Measurements from ENCODE around the gene CAPN8.
"Not testable (repeated sequence)": the region's sequence is repeated elsewhere in the genome, so short reads cannot be mapped to it uniquely, and the experiment has no call there.

The CAPN8 gene

GRCh38 chr1:223534677-223535076, 130.8 kb downstream of the CAPN8 start:
- DNase-seq (ENCODE audit: low read depth in 2 of 2, low spot score in 1 of 2) = no peak

GRCh38 chr1:223533708-223534107, 131.8 kb downstream of the CAPN8 start:
- DNase-seq (ENCODE audit: low read depth in 2 of 2, low spot score in 1 of 2) = no peak

DNA sequence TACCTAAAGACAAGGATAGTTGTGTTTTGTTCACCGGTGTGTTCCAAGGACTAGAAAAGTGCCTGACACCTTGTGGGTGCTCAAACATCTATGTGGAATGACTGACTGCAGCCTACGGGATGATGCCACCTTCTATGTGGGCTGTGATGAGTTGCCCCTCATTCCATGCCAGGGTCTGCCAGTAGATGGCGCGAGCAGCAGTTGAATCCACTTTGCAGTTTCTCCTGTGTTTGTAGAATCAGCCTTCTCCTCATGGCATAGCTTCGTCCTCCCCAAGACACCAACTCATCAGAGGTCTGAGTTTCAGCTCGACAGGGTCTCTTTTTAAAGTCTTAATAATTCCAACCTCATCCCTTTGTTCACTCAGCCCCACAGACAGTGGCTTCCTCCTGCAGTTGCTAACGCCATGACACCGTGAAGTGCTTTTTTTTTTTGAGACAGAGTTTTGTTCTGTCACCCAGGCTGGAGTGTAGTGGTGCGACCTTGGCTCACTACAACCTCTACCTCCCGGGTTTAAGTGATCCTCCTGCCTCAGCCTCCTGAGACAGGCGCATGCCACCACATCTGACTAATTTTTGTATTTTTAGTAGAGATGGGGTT, 133.7 kb downstream of the CAPN8 start:
- peak in 1 of 2 donors; percentile 16 for DNase-seq (ENCODE audit: low read depth in 2 of 2, low spot score in 1 of 2)

GRCh38 chr1:223525957-223526356, 139.5 kb downstream of the CAPN8 start:
- no peak for DNase-seq (ENCODE audit: low read depth in 2 of 2, low spot score in 1 of 2)

DNA sequence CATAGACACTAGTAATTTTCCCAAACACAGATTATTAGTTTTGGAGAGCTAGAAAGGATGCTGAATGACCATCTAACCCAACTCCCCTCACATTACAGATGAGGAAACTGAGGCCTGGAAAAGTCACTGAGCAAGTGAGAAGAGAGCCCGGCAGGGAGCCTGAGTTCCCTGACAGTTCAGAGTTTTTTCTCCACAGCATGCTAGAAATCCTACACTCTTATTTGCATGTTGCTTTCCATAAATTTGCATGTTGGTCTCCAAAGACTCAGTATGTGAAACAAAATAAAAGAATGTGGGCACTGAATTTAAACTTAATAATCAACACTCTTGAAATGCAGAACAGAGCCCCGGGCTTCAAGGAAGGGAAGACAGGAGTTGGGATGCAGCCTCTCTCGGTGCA, 140.0 kb downstream of the CAPN8 start:
- no peak for DNase-seq (ENCODE audit: low read depth in 2 of 2, low spot score in 1 of 2)

GRCh38 chr1:223524930-223525451, 140.5 kb downstream of the CAPN8 start:
- DNase-seq (ENCODE audit: low read depth in 2 of 2, low spot score in 1 of 2) = no peak

GRCh38 chr1:223521150-223521549, 144.4 kb downstream of the CAPN8 start:
- DNase-seq (ENCODE audit: low read depth in 2 of 2, low spot score in 1 of 2) = no peak

GRCh38 chr1:223520200-223520599, 145.3 kb downstream of the CAPN8 start:
- no peak for DNase-seq (ENCODE audit: low read depth in 2 of 2, low spot score in 1 of 2)

DNA sequence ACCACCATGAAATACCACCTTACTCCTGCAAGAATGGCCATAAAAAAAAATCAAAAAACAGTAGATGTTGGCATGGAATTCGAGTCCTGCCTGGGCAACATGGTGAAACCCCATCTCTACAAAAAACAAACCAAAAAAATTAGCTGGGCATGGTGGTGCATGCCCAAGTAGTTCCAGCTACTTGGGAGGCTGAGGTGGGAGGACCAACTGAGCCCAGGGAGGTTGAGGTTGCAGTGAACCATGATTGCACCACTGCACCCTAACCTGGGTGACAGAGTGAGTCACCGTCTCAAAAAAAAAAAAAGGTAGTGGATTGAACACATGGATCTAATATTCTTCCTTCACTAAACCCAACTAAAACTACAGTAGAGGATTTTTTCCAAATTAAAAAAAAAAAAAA, 146.4 kb downstream of the CAPN8 start:
- DNase-seq (ENCODE audit: low read depth in 2 of 2, low spot score in 1 of 2) = no peak

DNA sequence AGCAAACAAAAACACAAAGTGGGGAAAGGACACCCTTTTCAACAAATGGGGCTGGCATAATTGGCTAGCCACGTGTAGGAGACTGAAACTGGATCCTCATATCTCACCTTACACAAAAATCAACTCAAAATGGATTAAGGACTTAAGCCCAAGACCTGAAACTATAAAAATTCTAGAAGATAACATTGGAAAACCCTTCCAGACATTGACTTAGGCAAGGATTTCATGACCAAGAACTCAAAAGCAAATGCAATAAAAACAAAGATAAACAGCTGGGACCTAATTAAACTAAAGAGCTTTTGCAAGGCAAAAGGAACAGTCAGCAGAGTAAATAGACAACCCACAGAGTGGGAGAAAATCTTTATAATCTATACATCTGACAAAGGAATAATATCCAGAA, 146.9 kb downstream of the CAPN8 start:
- not testable (repeated sequence) for DNase-seq (ENCODE audit: low read depth in 2 of 2, low spot score in 1 of 2)

DNA sequence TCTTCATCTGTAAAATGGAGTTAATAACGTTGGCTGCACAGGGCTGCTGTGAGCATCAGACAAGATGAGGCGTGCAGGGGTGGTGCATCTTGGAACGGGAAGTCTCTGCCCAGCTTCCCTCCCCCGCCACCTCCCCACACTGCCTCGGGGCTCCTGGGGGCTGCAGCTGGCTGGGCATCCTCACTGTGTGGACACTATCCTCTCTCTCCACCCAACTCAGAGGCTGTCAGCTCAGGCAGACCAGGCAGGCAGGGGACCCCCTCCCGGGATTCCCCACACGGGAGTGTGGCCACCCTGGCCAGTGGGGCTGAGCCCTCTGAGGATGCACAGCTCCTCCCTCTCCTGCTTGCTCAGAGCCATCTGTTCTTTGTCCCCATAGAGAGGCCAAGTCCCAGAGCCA, 149.6 kb downstream of the CAPN8 start:
- no peak for DNase-seq (ENCODE audit: low read depth in 2 of 2, low spot score in 1 of 2)

GRCh38 chr1:223515421-223515820, 150.1 kb downstream of the CAPN8 start:
- no peak for DNase-seq (ENCODE audit: low read depth in 2 of 2, low spot score in 1 of 2)

DNA sequence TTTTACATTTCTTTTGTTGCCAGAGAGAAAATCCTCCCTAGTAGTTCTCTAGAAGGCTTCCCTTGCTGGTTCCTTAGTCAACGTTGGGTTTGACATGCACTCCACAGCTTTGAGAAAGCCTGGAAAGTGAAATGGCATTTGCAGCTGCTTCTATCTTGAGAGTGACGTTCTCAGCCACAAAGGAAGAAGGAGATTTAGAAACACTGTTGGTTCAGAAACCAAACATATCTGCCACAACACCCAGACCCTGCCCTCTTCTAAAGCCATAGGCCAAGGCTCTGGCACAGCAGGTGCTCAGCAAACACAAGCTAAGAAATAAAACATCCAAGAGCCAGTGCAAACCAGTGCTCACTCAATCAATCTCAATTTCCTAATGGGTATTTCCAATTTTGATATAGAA, 150.9 kb downstream of the CAPN8 start:
- DNase-seq (ENCODE audit: low read depth in 2 of 2, low spot score in 1 of 2) = no peak

GRCh38 chr1:223513309-223513708, 152.2 kb downstream of the CAPN8 start:
- DNase-seq (ENCODE audit: low read depth in 2 of 2, low spot score in 1 of 2) = no peak

- DNase-seq (ENCODE audit: low read depth in 2 of 2, low spot score in 1 of 2) = no peak
Observed at GRCh38 chr1:223512057-223512456, 153.4 kb downstream of the CAPN8 start.

DNA sequence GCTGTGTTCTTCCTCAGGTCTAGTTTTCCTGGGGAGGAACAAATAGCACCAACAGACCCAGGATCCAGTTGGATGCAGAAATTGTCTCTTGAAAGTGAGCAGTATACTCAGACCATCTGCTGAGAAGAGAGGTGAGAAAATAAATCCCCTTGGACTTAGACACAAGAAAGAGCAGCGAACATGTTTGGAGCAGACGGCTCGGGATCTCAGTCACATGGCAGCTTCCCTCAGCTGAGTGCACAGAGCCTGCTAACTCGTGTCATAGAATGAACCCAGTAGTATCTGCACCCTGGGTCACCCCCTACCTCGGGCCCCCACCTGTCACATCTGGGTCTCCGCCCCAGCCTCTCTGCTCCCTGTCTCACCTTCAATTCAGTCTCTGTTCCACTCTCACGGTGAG, 156.7 kb downstream of the CAPN8 start:
- DNase-seq (ENCODE audit: low read depth in 2 of 2, low spot score in 1 of 2) = no peak

DNA sequence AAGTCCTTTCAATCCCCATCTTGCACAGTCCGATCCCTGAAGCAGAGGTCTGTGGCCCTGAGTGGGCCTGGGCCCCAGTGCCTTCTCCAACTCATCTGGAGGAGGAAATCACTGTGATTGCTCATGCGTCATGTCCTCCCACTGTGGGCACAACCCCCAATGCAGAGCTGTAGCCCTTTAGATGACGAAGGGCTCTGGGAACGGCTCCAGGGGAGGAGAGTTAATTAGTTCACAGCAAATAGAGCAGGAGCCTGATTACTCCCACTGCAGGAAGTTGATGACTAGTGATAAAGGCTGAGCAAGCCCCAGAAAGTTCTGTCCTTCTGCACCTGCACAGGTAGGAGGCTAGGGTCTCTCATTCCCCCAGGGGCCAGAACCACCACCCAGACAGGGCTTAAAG, 160.8 kb downstream of the CAPN8 start:
- no peak for DNase-seq (ENCODE audit: low read depth in 2 of 2, low spot score in 1 of 2)

GRCh38 chr1:223503348-223503747, 162.2 kb downstream of the CAPN8 start:
- DNase-seq (ENCODE audit: low read depth in 2 of 2, low spot score in 1 of 2) = no peak

- DNase-seq (ENCODE audit: low read depth in 2 of 2, low spot score in 1 of 2) = no peak
Observed at GRCh38 chr1:223500560-223501425, 164.7 kb downstream of the CAPN8 start.

- no peak for DNase-seq (ENCODE audit: low read depth in 2 of 2, low spot score in 1 of 2)
Observed at GRCh38 chr1:223496883-223497282, 168.6 kb downstream of the CAPN8 start.

- no peak for DNase-seq (ENCODE audit: low read depth in 2 of 2, low spot score in 1 of 2)
Observed at GRCh38 chr1:223494926-223495645, 170.4 kb downstream of the CAPN8 start.

DNA sequence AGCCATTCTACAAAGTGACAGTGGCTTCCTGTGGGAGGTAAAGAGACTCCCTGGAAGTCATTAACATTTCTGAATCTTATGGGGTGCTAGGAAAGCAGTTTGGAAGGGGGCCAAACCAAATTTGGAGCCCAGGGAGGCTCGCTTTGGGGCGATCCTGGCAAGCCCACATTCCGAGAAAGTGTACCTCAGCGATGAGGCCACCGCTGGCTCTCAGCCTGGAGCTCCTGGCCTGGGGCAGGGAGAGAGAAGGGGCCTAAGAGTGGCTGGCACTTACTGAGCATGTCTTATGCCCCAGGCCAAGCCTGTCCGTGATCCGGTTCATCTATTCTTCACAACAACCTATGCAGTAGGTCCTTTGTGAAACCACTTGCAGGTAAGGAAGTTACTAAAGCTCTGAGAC, 173.5 kb downstream of the CAPN8 start:
- DNase-seq (ENCODE audit: low read depth in 2 of 2, low spot score in 1 of 2) = no peak
